IMR-90 (cell line): ENCODE data around the gene KATNIP. TPM values are rescaled to one million over a fixed set of nuclear protein-coding genes. Genes with fewer than 3 reads are reported as not detected.

ENCODE experiments used
- ATAC-seq: fragments of 200-7000 bp; cut with Tn5 transposase; 2 replicates; pipeline ENCODE4 v1.9.1; 2020; ENCODE audit warnings: low read depth, mild to moderate bottlenecking, moderate library complexity
- BruUV-seq: library from RNA; stranded (reverse); fragments of 400-500 nt; replicated peaks from 2 replicates; lab custom pipeline; 2021; lab: Mats Ljungman, UMichigan
- CTCF ChIA-PET: fragments of 300-600 bp; formaldehyde crosslinking; extraction: SDS; loops from one replicate; lab custom pipeline; 2021; ENCODE audit warnings: antibody characterized with exemption; lab: Yijun Ruan, JAX
- POLR2A ChIA-PET: fragments of 300-600 bp; sonication (Branson Sonifier 250); formaldehyde crosslinking; loops from one replicate; lab custom pipeline; 2022; ENCODE audit warnings: antibody characterized with exemption; ENCODE audit not compliant: unreplicated experiment; lab: Charles Lee
- DNase-seq: peaks from one replicate; pipeline ENCODE4 v3.0.0; 2013
- H2AFZ ChIP-seq: replicated peaks from 2 replicates; pipeline ENCODE3; 2013; ENCODE audit warnings: low read length, mild to moderate bottlenecking; ENCODE audit not compliant: poor library complexity
- H2AK5ac ChIP-seq: 2 replicates; pipeline ENCODE4 v1.6.1; 2013; ENCODE audit warnings: low read depth, low read length, inconsistent platforms
- H2AK9ac ChIP-seq: replicated peaks from 2 replicates; pipeline ENCODE3; 2013; ENCODE audit warnings: mild to moderate bottlenecking, low read depth, low read length, moderate library complexity; ENCODE audit not compliant: poor library complexity
- H2BK120ac ChIP-seq: 2 replicates; pipeline ENCODE4 v1.6.1; 2013; ENCODE audit warnings: low read depth, low read length, inconsistent platforms
- H2BK15ac ChIP-seq: 3 replicates; pipeline ENCODE4 v1.6.1; 2013; ENCODE audit warnings: low read depth, low read length, inconsistent platforms
- H2BK20ac ChIP-seq: 2 replicates; pipeline ENCODE4 v1.6.1; 2013; ENCODE audit warnings: low read depth, mild to moderate bottlenecking, inconsistent platforms, low read length, moderate library complexity
- H2BK5ac ChIP-seq: 2 replicates; pipeline ENCODE4 v1.6.1; 2013; ENCODE audit warnings: mild to moderate bottlenecking, low read depth, low read length, inconsistent platforms; ENCODE audit not compliant: poor library complexity, severe bottlenecking
- H3K14ac ChIP-seq: replicated peaks from 2 replicates; pipeline ENCODE4 v1.6.1; 2013; ENCODE audit warnings: low read depth, low read length, inconsistent platforms
- H3K18ac ChIP-seq: 2 replicates; pipeline ENCODE4 v1.6.1; 2013; ENCODE audit warnings: low read depth, low read length, control low read depth
- H3K23ac ChIP-seq: 2 replicates; pipeline ENCODE4 v1.6.1; 2013; ENCODE audit warnings: low read depth, low read length, inconsistent platforms
- H3K27ac ChIP-seq: 2 replicates; pipeline ENCODE4 v1.5.1; 2013; ENCODE audit warnings: mild to moderate bottlenecking, control low read depth, low read length; ENCODE audit not compliant: insufficient read depth
- H3K27me3 ChIP-seq: 2 replicates; pipeline ENCODE4 v1.6.1; 2013; ENCODE audit warnings: low read length; ENCODE audit not compliant: control insufficient read depth, insufficient read depth
- H3K36me3 ChIP-seq: 2 replicates; pipeline ENCODE4 v1.6.1; 2013; ENCODE audit warnings: low read length, mixed read lengths; ENCODE audit not compliant: control insufficient read depth, insufficient read depth
- H3K4ac ChIP-seq: 2 replicates; pipeline ENCODE4 v1.6.1; 2013; ENCODE audit warnings: low read depth, low read length, inconsistent platforms
- H3K4me1 ChIP-seq: 2 replicates; pipeline ENCODE4 v1.6.1; 2013; ENCODE audit warnings: low read length, mixed read lengths; ENCODE audit not compliant: control insufficient read depth, insufficient read depth
- H3K4me2 ChIP-seq: 2 replicates; pipeline ENCODE4 v1.6.1; 2013; ENCODE audit warnings: low read depth, mild to moderate bottlenecking, control low read depth, low read length, moderate library complexity
- H3K4me3 ChIP-seq: 2 replicates; pipeline ENCODE4 v1.5.1; 2013; ENCODE audit warnings: low read depth, mild to moderate bottlenecking, control low read depth, low read length, moderate library complexity; ENCODE audit not compliant: insufficient read depth
- H3K56ac ChIP-seq: 2 replicates; pipeline ENCODE4 v1.6.1; 2013; ENCODE audit warnings: low read length, inconsistent platforms; ENCODE audit not compliant: insufficient read depth; ENCODE audit errors: extremely low read depth
- H3K79me1 ChIP-seq, 2 experiments: 2 replicates each; pipeline ENCODE4 v1.6.1; 2013; ENCODE audit warnings: low read length in 2 of 2, inconsistent platforms in 1 of 2, low read depth in 1 of 2
- H3K9ac ChIP-seq: 2 replicates; pipeline ENCODE4 v1.6.1; 2013; ENCODE audit warnings: low read depth, low read length, control low read depth
- H3K9me1 ChIP-seq: 2 replicates; pipeline ENCODE4 v1.6.1; 2013; ENCODE audit warnings: low read length, inconsistent platforms; ENCODE audit not compliant: insufficient read depth
- H3K9me3 ChIP-seq: 2 replicates; pipeline ENCODE4 v1.6.1; 2013; ENCODE audit warnings: low read length; ENCODE audit not compliant: control insufficient read depth, insufficient read depth
- H4K20me1 ChIP-seq: 2 replicates; pipeline ENCODE4 v1.6.1; 2013; ENCODE audit warnings: low read length, inconsistent platforms; ENCODE audit not compliant: insufficient read depth
- H4K5ac ChIP-seq: 2 replicates; pipeline ENCODE4 v1.6.1; 2013; ENCODE audit warnings: mild to moderate bottlenecking, low read depth, low read length, control low read depth
- H4K8ac ChIP-seq, 2 experiments: 2 replicates each; pipeline ENCODE4 v1.6.1; 2013; ENCODE audit warnings: low read depth in 2 of 2, low read length in 2 of 2, control low read depth in 1 of 2, inconsistent platforms in 1 of 2
- H4K91ac ChIP-seq: 2 replicates; pipeline ENCODE4 v1.6.1; 2013; ENCODE audit warnings: low read depth, low read length, inconsistent platforms; ENCODE audit not compliant: insufficient read depth
- CHD1 ChIP-seq: IDR thresholded peaks from 2 replicates; pipeline ENCODE4 v1.6.1; 2012; ENCODE audit warnings: low read depth, low read length, improper control_type of control experiment
- FOS ChIP-seq: fragments of 150-350 bp; IDR thresholded peaks from 2 replicates; pipeline ENCODE4 v1.6.1; 2016; ENCODE audit warnings: low read depth, low read length
- MXI1 ChIP-seq: IDR thresholded peaks from 2 replicates; pipeline ENCODE4 v1.6.1; 2012; ENCODE audit warnings: low read depth, mild to moderate bottlenecking, low read length, moderate library complexity, borderline replicate concordance
- SMC3 ChIP-seq: fragments of 150-350 bp; IDR thresholded peaks from 2 replicates; pipeline ENCODE4 v1.6.1; 2016; ENCODE audit warnings: low read depth, mild to moderate bottlenecking, antibody characterized with exemption, low read length, moderate library complexity
- WGBS, 2 experiments: methylation state at CpG; one replicate each; pipeline versions ENCODE4 v1.1.5 to v1.1.7; 2013; ENCODE audit warnings: missing lambda C conversion rate in 2 of 2; ENCODE audit not compliant: insufficient read length in 1 of 2; ENCODE audit errors: extremely low coverage in 2 of 2; 5-methylcytosine and 5-hydroxymethylcytosine counted together
- dilution Hi-C: fragments of 300-500 bp; cut with HindIII; formaldehyde crosslinking; loops from one replicate; pipeline ENCODE4 v1.14.3; 2018; ENCODE audit warnings: low sequenced_read_pairs; ENCODE audit not compliant: unreplicated experiment
- in situ Hi-C: fragments of 300-500 bp; cut with MboI; formaldehyde crosslinking; loops from 3 replicates; pipeline ENCODE4 v1.14.3; 2019; ENCODE audit warnings: low sequenced_read_pairs, inconsistent platforms, mixed read lengths
- intact Hi-C: fragments of 100-400 bp; cut with micrococcal nuclease; formaldehyde crosslinking; loops from 2 replicates; pipeline ENCODE4 v1.10.0; 2022
- polyA plus RNA-seq, 3 experiments: library from polyadenylated mRNA; depleted of rRNA; stranded (reverse); fragments of >200 nt; gene quantifications; 2 replicates each; pipeline ENCODE4 v1.2.3, GENCODE V29; 2012; ENCODE audit warnings: low replicate concordance in 1 of 3
- total RNA-seq: library from RNA; depleted of rRNA; stranded (reverse); fragments of >200 nt; gene quantifications from 2 replicates; pipeline ENCODE4 v1.2.3, GENCODE V29; 2012; rRNA removed
- TF ChIP-seq, protein P1 (sequence below): conservative IDR thresholded peaks from 2 replicates; pipeline ENCODE4 v1.5.1; 2012; ENCODE audit warnings: mild to moderate bottlenecking, low read depth, low read length, improper control_type of control experiment

The KATNIP gene
- total and polyA plus RNA-seq, 2 of the 4 experiments (the other 2 are of a cell fraction) = 16.7 to 18.6 TPM

- no peak overlapping the region for H3K14ac ChIP-seq
- peaks cover 5% of the 10 kb centered on the region; the same call in 1 of the 2 replicates for H3K4me1 ChIP-seq
- in situ Hi-C loops (no loop called here), dilution Hi-C loops (no loop called here), intact Hi-C loops (no loop called here)
- H3K4me3 ChIP-seq = no peak overlapping the region
- no peaks in the 10 kb centered on the region; a peak in 1 of 4 replicates for H3K79me1 ChIP-seq
- H4K20me1 ChIP-seq = no peaks in the 10 kb centered on the region
- H3K36me3 ChIP-seq = peaks cover 5% of the 10 kb centered on the region; the same call in 1 of the 2 replicates
- no peak overlapping the region for H2BK20ac ChIP-seq
- H3K9me3 ChIP-seq = no peaks in the 10 kb centered on the region
- no peak overlapping the region for H3K9ac ChIP-seq
- no TSS peak for BruUV-seq
- ATAC-seq (no peak), DNase-seq (no peak)
- H2BK15ac ChIP-seq = no peak overlapping the region
- H3K18ac ChIP-seq = no peak overlapping the region
- no peak overlapping the region for H2AK5ac ChIP-seq
- no peak overlapping the region for H2AFZ ChIP-seq
- H2BK120ac ChIP-seq = no peak overlapping the region
- H2AK9ac ChIP-seq = no peak overlapping the region
- no peak overlapping the region for H3K23ac ChIP-seq
- no peak overlapping the region for H2BK5ac ChIP-seq
- POLR2A ChIA-PET = no interaction called here
- no peak overlapping the region for H4K8ac ChIP-seq
- WGBS, 2 experiments = 69% methylated on average over 10 of the region's 13 CpGs; no CpG with 5 or more reads in 1 of the 2 experiments
- H3K4ac ChIP-seq = no peak overlapping the region
- no peak overlapping the region for H3K4me2 ChIP-seq
- no peak overlapping the region for H3K56ac ChIP-seq
- CTCF ChIA-PET = interaction anchor here (0.6 kb wide), 1 partner anchor 152 kb away, joined by 3 read pairs; no protein-coding TSS in a partner anchor
- H4K91ac ChIP-seq = no peak overlapping the region
- TF ChIP-seq, protein P1, sequence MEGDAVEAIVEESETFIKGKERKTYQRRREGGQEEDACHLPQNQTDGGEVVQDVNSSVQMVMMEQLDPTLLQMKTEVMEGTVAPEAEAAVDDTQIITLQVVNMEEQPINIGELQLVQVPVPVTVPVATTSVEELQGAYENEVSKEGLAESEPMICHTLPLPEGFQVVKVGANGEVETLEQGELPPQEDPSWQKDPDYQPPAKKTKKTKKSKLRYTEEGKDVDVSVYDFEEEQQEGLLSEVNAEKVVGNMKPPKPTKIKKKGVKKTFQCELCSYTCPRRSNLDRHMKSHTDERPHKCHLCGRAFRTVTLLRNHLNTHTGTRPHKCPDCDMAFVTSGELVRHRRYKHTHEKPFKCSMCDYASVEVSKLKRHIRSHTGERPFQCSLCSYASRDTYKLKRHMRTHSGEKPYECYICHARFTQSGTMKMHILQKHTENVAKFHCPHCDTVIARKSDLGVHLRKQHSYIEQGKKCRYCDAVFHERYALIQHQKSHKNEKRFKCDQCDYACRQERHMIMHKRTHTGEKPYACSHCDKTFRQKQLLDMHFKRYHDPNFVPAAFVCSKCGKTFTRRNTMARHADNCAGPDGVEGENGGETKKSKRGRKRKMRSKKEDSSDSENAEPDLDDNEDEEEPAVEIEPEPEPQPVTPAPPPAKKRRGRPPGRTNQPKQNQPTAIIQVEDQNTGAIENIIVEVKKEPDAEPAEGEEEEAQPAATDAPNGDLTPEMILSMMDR = no peak
- TF ChIP-seq FOS = no peak
- TF ChIP-seq MXI1 = no peak
- TF ChIP-seq CHD1 = no peak
- no peak for TF ChIP-seq SMC3
- no peak overlapping the region for H4K5ac ChIP-seq
- H3K27ac ChIP-seq = no peak overlapping the region
- peaks cover 11% of the 10 kb centered on the region; the same call in 1 of the 2 replicates for H3K9me1 ChIP-seq
- H3K27me3 ChIP-seq = no peaks in the 10 kb centered on the region
These were observed 49.7 kb downstream of the KATNIP start for GRCh38 chr16:27599606-27600005.

Other genes with a start within 250 kb of the KATNIP start
- gene IL4R, start 236.2 kb upstream of the KATNIP start, total RNA-seq = 6.3 and 8.3 TPM in 2 replicates
- 18.7 and 21.5 TPM in 2 replicates for gene IL4R, start 236.2 kb upstream of the KATNIP start, polyA plus RNA-seq (2012; rRNA removed)
- gene IL21R, start 148.0 kb upstream of the KATNIP start, total RNA-seq = 0.72 and 0.83 TPM in 2 replicates
- gene IL21R, start 148.0 kb upstream of the KATNIP start, polyA plus RNA-seq (2012; rRNA removed) = 0.83 and 0.97 TPM in 2 replicates
- gene GTF3C1, start 231 bp upstream of the KATNIP start, total RNA-seq = 62.5 and 68.1 TPM in 2 replicates
- 50.8 and 53.6 TPM in 2 replicates for gene GTF3C1, start 231 bp upstream of the KATNIP start, polyA plus RNA-seq (2012; rRNA removed)